GM21360 (cell line): ENCODE measurements around the gene DHX34.
"Not testable (repeated sequence)": the region's sequence is repeated elsewhere in the genome, so short reads cannot be mapped to it uniquely, and the experiment has no call there.

Experiments used
- ATAC-seq: cut with Tn5 transposase; IDR thresholded peaks from one replicate; pipeline ENCODE4 v1.9.1; 2021; ENCODE audit warnings: mild to moderate bottlenecking, moderate library complexity; ENCODE audit not compliant: unreplicated experiment

Gene DHX34

DNA sequence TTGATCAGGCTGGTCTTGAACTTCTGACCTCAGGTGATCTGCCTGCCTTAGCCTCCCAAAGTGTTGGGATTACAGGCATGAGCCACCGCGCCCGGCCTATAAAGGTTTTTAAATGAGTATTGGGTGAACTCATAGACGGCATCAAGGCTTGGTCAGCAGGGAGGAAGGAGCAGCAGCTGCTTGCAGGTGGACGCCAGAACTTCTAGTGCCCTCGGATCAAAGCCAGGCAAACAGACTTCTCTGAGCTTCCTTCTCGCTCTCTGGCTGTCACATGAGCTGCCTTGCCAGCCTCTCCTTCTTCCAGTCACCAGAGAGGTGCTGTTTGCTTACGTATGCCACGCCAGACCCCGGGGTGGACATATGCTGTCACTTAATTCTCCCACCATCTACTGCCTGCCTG is 16.3 kb downstream of the DHX34 start:
- ATAC-seq = not testable (repeated sequence)

DNA sequence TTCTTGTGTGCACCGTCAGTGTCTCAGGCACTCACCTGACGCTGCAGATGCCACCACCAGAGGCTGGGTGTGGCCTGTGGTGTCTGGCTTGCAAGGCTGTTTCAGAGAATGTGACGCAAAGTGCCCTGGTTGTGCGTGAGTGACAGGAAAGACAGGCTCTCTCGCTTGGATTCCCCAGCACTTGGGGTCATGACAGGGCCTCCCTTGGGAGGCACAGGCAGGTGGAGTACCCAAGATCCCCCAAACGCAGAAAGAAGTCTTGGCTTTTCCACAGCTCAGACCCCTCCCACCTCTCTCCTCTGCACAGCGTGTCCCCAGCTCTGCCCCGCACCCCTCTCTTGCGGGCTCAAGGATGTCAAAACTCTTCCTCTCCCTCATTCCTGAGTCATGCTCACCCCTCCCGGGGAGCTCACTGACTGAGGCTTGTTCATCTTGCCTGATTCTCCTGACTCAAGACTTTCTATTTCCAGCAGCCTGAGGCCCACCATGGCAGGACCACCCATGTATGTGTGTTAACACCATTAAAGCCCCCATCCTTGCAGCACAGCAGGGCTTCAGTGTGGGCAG is 21.0 kb downstream of the DHX34 start:
- no peak for ATAC-seq

DNA sequence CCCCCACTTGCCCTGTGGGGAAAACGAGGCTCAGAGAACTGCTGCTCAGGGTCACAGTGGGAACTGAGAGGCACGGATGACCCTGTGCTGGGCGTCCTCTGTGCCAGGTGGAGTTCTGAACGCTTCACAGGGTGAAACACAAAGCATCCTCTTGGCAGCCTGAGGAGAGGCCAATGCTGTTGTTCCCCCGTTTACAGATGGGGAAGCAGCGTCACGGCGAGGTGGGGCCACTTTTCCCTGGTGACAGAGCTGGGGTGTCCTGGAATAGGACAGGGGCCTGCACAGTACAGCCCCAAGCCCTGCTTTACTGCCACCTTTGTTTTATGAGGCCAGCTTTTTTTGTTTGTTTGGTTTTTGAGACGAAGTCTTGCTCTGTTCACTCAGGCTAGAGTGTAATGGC is 22.1 kb downstream of the DHX34 start:
- ATAC-seq = no peak

DNA sequence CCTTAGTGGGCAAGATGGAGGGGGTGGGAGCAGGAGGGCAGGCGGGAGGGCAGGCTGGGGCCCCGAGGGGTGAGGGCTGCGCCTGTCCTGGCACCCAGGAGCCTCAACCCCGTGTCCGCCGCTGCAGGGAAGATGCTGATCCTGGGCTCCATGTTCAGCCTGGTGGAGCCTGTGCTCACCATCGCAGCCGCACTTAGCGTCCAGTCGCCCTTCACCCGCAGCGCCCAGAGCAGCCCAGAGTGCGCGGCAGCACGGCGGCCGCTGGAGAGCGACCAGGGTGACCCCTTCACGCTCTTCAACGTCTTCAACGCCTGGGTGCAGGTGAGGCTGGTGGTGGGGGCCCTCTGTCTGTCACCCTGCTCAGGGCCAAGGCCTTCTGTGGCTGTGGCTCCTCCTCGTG is 23.5 kb downstream of the DHX34 start:
- no peak for ATAC-seq

DNA sequence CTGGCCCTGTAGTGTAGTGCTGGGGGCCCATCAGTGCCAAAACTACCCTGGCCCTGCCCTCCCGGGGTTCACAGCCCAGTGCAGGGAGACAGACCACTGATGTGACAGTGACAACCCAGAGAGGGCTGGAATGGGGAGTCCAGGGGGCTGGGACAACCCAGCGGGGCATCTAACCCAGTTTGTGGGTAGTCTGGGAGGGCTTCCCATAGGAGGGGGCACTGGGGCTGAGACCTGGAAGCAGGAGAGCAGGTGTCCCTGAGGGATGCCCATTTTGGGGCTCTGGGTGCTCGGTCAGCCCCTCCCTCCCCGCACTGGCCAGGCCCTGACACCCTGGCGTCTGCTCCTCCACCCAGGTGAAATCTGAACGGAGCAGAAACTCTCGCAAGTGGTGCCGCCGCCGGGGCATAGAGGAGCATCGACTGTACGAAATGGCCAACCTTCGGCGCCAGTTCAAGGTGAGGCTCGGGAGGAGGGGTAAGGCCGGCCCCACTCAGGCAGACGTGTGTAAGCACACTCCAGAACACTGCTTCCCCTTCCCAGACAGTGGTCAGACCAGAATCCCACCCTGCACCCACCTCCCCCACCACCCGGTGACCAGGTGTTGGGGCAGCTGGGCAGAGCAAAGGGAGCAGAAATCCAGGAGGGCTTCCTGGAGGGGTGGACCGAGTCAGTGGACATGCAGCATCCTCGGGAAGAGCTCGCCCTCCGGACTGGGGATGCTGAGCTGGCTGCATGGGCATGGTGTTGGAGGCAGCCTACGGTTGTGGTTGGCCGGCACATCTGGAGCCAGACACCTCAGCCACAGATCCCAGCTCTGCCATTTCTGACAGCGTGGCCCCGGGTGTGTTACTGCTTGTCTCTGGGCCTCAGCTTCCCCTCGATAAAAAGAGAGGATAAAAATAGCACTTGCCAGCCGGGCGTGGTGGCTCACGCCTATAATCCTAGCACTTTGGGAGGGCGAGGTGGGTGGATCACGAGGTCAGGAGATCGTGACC is 24.4 kb downstream of the DHX34 start:
- no peak for ATAC-seq

DNA sequence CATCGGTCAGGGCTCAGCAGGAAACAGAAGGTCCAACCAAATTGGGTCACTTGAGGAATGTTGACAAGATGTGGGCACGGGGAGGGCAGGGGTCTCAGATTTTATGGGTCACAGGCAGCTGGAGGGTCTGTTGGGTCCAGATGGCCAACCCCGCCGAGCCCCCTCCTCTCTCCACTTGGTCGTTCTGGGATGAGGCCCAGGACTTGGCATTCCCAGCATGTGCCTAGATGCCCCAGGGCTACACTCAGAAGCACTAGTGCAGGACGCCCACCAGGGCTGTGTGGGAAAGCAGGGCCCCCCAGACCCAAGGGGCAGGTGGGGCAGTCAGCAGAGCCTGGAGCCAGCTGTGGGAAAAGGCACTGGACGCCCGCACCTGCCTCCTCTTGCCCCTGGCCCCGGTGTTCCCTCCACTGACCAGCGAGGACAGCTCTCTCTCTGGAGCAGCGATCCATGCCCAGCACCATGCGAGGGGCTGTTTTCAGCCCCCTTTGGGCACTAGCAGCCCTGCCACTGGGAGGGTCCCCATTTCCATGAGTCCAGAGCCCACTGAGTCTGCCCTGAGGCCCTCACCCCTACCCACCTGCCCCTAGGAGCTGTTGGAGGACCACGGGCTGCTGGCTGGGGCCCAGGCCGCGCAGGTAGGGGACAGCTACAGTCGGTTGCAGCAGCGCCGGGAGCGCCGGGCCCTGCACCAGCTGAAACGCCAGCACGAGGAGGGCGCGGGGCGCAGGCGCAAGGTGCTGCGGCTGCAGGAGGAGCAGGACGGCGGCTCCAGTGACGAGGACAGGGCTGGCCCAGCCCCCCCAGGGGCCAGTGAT is 26.0 kb downstream of the DHX34 start:
- ATAC-seq = no peak

DNA sequence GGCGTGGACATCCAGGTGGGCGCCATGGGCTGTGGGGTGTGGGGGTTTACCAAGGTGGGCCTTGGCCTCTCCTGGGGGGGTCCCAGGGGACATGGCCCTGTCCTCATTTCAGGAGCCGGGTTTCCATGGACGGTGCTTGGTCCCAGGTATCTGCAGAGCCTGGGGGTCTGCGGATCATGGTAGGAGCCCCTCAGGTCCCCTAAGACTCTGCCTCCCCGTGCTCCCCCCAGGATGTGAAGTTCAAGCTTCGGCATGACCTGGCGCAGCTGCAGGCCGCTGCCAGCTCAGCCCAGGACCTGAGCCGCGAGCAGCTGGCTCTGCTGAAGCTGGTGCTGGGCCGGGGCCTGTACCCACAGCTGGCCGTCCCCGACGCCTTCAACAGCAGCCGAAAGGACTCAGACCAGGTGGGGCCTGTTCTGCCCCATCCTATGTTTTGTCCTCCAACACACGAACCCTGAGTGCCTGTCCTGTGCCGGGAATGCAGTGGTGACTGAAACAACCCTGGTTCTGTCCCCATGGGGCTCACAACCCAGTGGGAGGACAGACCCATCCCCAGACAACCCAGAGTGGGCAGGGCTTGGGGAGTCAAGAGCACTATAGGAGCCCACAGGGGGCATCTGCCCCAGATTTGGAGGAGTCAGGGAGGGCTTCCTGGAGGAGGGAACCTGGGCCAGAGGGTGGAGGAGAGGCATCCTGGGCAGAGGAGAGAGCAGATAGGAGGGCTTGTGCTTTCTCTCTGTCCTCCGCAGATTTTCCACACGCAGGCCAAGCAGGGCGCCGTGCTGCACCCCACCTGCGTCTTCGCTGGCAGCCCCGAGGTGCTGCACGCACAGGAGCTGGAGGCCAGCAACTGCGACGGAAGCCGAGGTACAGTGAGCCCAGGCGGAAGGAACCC is 26.8 kb downstream of the DHX34 start:
- ATAC-seq = no peak

DNA sequence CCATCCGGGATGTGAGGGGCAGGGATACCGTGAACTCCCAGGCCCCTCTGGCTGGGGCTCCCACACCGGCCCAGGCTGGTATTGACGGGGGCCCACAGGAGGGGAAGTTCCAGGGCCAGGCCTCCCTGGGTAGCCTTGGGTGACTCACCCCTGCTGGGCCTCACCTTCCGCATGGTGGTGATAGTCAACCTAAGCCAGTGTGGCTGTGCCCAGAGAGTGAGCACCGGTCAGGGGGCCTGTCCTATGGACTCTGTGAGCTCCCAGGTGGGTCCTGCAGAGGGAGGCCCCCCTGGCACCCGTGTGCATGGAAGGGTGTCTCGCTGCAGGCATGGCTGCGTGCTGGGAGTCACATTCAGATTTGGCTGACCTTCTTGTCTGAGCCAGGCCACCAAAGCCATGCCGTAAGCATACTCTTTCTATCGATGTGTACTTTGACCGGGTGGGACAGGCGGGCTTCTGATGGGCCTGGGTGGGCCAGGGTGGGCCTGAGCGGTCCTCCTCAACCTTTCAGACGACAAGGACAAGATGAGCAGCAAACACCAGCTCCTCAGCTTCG is 27.6 kb downstream of the DHX34 start:
- no peak for ATAC-seq

DNA sequence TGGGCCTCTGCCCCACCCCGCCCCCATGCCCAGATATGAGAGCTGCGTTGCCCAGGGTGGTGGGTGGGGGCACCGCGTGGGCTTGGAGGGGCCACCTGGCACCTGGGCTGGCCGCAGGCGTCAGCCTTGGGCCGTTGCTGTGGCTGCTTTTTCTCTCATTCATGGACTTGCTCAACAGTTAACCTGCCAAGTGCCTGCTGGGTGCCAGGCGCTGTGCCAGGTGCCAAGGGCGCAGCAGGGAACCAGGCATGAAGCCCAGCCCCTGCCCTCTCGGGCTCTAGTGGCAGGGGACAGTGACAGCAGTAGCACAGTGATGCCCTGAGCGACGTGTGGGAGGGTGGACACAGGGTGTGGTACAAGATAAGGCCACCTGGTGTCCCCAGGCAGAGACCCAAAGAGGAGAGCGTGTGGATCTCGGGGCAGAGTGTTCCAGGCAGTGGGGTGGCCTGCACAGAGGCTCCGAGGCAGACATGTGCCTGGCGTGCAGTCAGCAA is 28.1 kb downstream of the DHX34 start:
- no peak for ATAC-seq

DNA sequence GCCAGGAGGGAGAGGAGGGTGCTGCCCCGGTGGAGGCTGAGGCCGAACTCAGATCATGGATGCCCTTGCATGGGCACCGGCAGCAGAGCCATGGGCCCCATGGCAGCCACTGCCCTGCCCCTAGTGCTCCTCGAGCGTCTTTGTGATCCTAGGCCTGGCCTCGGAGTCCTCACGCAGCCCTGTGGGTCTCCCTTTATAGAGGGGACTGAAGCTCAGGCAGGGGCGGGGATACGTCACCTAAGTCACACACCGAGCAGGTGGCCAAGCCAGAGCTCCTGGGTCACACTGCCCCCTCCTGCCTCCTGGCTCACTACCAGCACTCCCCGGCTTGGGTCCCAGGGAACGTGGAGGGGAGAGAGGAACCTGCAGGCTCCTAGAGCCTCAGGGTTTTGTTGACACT is 28.7 kb downstream of the DHX34 start:
- ATAC-seq = no peak

DNA sequence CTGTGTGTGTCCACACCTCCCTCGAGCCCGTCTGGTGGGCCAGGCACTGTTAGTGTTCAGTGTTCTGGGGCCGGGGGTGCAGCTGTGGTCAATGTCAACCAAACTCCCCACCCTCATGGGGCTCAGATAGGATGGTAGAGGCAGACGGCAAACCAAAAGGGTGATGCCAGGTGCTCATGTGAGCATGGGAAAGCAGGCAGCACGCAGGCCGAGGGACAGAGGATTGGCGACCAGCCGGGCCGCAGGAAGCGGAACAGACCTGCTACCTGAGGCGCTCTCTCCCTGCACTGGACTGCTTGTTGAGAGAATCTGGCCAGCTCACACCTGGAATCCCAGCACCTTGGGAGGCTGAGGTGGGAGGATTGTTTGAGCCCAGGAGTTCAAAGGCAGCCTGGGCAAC is 29.1 kb downstream of the DHX34 start:
- no peak for ATAC-seq

DNA sequence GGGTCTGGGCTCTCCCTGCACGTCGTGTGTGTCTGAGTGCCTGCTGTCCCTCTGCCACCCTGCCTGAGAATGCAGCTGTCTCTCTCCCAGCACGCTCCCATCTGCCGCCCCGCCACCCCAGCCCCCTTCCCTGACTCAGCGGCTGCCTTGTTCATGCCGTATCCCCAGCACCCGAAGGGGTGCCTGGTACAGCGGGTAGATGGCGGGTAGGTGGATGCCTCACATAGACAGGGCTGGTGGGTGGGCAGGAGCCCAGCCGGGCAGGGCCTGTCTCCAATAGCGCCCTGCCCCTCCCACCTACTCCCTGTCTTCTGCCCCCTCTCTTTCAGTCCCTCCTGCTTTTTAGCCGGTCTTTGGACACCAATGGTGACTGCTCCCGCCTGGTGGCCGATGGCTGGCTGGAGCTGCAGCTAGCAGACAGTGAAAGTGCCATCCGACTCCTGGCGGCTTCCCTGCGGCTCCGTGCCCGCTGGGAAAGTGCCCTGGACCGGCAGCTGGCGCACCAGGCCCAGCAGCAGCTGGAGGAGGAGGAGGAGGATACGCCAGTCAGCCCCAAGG is 30.3 kb downstream of the DHX34 start:
- no peak for ATAC-seq

DNA sequence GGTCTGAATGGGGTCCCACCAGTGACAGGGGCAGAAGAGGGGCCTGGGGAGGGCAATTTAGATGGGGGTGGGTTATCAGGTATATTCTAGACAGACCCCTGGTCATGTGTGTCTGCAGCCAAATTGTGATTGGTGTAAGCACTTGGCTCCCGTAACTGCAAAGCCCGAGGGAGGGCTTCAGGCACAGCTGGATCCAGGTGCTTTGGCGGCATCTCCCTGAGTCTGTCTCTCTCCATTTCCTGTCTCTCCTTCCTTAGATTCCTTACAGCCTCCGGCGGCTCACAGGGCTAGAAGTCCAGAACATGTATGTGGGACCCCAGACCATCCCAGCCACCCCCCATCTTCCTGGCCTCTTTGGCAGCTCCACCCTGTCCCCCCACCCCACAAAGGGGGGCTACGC is 31.4 kb downstream of the DHX34 start:
- no peak for ATAC-seq

DNA sequence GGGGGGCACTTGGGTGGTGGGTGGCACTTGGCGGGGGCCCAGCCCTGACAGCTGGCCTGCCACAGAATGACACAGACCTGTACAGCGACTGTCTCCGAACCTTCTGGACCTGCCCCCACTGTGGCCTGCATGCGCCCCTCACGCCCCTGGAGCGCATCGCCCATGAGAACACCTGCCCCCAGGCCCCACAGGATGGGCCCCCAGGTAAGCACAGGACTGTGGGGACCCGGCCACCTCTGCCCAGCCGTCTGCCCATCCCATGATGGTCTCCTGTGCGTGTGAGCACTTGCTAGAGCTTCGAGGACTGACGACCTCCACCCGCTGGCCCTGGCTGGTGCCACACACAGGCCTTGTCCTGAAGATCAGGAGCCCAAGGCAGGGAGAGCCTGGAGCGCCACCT is 32.0 kb downstream of the DHX34 start:
- ATAC-seq = no peak

DNA sequence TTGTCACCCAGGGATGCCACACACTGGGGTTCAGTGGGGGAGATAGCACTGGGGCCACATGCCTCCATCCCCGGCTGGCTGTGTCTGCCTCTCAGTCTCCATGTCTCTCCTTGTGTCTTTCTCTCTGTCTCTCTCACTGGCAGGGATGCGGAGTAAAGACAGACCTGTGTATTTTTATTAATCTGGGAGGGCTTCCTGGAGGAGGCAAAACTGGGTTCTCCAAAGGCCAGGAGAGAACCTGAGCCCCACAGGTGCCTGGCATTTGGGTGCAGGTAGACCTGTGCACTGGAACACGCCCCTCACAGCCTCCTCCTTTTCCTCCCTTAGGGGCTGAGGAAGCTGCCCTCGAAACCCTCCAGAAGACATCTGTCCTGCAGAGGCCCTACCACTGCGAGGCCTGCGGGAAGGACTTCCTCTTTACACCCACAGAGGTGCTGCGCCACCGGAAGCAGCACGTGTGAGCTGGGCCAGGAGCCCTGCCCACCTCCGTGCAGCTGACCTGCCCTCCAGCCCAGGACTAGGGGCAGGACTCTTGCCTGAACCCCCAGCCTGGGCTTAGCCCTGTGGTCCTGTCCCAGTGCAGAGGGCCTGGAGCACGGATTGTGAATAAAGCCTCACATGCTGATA is 32.7 kb downstream of the DHX34 start:
- no peak for ATAC-seq

DNA sequence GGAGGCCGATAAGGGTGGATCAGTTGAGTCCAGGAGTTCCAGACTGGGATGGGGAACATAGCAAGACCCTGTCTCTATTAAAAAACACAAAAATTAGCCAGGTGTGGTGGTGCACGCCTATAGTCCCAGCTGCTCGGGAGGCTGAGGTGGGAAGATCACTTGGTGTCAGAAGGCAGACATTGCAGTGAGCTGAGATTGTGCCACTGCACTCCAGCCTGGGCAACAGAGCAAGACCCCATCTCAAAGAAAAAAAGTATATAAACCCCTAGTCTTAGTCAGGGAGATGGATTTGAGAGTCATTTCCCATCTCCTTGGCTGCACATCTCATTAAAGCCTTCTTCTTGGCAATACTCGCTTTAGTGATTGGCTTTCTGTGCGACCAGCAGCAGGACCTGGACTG is 34.8 kb downstream of the DHX34 start:
- ATAC-seq = not testable (repeated sequence)

DNA sequence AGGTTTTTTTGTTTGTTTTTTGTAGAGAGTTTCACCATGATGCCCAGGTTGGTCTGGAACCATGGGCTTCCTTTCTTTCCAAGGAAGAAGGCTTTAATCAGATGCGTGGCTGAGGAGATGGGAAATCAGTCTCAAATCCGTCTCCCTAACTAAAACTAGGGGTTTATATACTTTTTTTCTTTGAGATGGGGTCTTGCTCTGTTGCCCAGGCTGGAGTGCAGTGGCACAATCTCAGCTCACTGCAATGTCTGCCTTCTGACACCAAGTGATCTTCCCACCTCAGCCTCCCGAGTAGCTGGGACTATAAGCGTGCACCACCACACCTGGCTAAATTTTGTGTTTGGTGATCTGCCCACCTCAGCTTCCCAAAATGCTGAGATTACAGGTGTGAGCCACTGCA is 35.4 kb downstream of the DHX34 start:
- not testable (repeated sequence) for ATAC-seq

DNA sequence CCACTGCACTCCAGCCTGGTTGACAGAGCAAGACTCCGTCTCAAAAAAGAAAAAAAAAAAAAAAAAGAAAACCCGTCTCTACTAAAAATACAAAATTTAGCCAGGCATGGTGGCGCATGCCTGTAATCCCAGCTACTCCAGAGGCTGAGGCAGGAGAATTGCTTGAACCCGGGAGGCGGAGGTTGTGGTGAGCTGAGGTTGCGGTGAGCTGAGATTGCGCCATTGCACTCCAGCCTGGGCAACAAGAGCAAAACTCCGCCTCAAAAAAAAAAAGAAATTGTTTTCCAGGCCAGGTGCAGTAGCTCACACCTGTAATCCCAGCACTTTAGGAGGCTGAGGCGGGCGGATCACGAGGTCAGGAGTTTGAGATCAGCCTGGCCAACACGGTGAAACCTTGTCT is 37.5 kb downstream of the DHX34 start:
- ATAC-seq = not testable (repeated sequence)

DNA sequence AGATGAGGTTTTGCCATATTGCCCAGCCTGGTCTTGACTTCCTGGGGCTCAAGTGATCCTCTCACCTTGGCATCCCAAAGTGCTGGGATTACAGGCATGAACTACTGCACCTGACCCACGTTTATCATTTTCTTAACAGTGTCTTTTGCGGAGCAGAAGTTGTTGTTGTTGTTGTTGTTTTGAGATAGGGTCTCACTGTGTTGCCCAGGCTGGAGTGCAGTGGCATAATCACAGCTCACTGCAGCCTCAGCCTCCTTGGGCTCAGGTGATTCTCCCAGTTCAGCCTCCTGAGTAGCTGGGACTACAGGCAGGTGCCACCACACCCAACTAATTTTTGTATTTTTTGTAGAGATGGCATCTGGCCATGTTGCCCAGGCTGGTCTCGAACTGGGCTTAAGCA is 38.5 kb downstream of the DHX34 start:
- ATAC-seq = not testable (repeated sequence)
